ENCODE results near the gene WDTC1.
"Not testable (repeated sequence)": the region's sequence is repeated elsewhere in the genome, so short reads cannot be mapped to it uniquely, and the experiment has no call there.

WDTC1 gene

DNA sequence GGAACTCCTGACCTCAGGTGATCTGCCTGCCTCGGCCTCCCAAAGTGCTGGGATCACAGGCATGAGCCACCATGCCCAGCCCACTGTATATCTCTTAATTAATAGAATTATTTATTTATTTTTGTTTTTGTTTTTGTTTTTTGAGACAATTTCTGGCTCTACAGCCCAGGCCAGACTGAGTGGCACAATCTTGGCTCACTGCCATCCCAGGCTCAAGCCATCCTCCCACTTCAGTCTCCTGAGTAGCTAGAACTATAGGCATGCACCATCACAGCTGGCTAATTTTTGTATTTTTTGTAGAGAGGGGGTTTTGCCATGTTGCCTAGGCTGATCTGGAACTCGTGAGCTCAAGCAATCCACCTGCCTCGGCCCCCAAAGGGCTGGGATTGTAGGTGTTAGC is 15.7 kb upstream of the WDTC1 start:
- Histone ChIP-seq H3K4me1 (ENCODE audit: insufficient read depth, low read length) (no peaks in the 10 kb centered on the region), H3K9ac (ENCODE audit: low read depth, low read length) (no peak overlapping the region)
- 91% methylated on average over 3 of the region's 3 CpGs for WGBS

DNA sequence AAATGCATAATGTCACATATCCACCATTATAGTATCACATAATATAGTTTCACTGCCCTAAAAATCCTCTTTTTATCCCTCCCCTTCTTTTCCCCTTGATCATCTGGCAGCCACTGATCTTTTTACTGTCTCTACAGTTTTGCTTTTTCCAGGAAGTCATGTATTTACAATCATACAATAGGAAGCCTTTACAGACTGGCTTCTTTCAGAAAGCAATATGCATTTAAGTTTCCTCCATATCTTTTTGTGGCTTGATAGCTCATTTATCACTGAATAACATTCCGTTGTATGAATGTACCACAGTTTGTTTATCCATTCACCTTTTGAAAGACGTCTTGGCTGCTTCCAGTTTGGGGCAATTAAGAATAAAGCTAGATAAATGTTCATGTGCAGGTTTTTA is 14.3 kb upstream of the WDTC1 start:
- no peak overlapping the region for H3K9ac ChIP-seq (ENCODE audit: low read depth, low read length)
- H3K4me1 ChIP-seq (ENCODE audit: insufficient read depth, low read length) = no peaks in the 10 kb centered on the region
- H3K36me3 ChIP-seq (ENCODE audit: insufficient read depth, low read length) = no peaks in the 10 kb centered on the region
- no peak overlapping the region for H3K27ac ChIP-seq (ENCODE audit: low read depth, low read length)
- WGBS = 92% methylated on average over 2 of the region's 2 CpGs
- H3K27me3 ChIP-seq (ENCODE audit: insufficient read depth, low read length) = no peaks in the 10 kb centered on the region
- no peaks in the 10 kb centered on the region for H3K9me3 ChIP-seq (ENCODE audit: insufficient read depth, low read depth, low read length)
- H3K4me3 ChIP-seq (ENCODE audit: low read length) = no peak overlapping the region

More for the DNA sequence above, 15.7 kb upstream of the WDTC1 start:
- Histone ChIP-seq H3K27ac (ENCODE audit: low read depth, low read length) (no peak overlapping the region), H3K27me3 (ENCODE audit: insufficient read depth, low read length) (no peaks in the 10 kb centered on the region), H3K4me3 (ENCODE audit: low read length) (no peak overlapping the region), H3K9me3 (ENCODE audit: insufficient read depth, low read depth, low read length) (no peaks in the 10 kb centered on the region), H3K36me3 (ENCODE audit: insufficient read depth, low read length) (no peaks in the 10 kb centered on the region)

DNA sequence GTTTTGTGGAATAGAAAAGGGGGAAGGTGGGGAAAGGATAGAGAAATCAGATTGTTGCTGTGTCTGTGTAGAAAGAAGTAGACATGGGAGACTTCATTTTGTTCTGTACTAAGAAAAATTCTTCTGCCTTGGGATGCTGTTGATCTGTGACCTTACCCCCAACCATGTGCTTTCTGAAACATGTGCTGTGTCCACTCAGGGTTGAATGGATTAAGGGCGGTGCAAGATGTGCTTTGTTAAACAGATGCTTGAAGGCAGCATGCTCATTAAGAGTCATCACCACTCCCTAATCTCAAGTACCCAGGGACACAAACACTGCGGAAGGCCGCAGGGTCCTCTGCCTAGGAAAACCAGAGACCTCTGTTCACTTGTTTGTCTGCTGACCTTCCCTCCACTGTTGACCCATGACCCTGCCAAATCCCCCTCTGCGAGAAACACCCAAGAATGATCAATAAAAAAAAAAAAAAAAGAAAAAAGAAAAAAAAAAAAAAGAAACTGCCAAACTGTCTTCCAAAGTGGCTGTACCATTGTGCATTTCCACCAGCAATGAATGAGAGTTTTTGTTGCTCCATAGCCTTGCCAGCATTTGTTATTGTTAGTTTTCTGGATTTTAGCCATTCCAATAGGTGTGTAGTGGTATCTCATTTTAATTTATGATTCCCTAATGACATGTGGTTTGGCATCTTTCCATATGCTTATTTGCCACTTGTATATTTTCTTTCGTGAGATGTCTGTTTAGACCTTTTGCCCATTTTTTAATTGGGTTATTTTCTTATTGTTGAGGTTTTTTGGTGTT is 13.5 kb upstream of the WDTC1 start:
- H3K4me3 ChIP-seq (ENCODE audit: low read length); H3K36me3 ChIP-seq (ENCODE audit: insufficient read depth, low read length); H3K27me3 ChIP-seq (ENCODE audit: insufficient read depth, low read length); H3K27ac ChIP-seq (ENCODE audit: low read depth, low read length); H3K9ac ChIP-seq (ENCODE audit: low read depth, low read length); H3K4me1 ChIP-seq (ENCODE audit: insufficient read depth, low read length); H3K9me3 ChIP-seq (ENCODE audit: insufficient read depth, low read depth, low read length): not testable (repeated sequence)
- WGBS = 89% methylated on average over 1 of the region's 5 CpGs

DNA sequence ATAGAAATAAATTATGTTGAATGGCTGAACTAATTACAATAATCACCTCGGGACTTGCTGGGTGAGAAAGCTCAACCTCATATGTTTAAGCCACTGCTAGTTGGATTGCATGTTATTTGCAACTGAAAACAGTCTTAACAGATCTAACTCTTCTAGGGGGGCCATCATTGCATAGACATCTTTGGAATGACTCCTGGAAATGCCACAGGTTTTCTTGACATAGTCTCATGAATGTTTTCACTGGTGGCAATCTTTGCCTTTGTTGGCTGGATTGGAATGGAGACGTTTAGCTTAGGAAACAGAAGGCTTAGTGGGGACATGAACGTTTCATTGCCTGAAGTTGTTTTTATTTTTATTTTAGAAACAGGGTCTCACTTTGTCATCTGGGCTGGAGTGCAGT is 8.8 kb upstream of the WDTC1 start:
- H3K9me3 ChIP-seq (ENCODE audit: insufficient read depth, low read depth, low read length) = no peaks in the 10 kb centered on the region
- 75% methylated on average over 3 of the region's 3 CpGs for WGBS
- H3K27ac ChIP-seq (ENCODE audit: low read depth, low read length) = no peak overlapping the region
- no peaks in the 10 kb centered on the region for H3K4me1 ChIP-seq (ENCODE audit: insufficient read depth, low read length)
- H3K4me3 ChIP-seq (ENCODE audit: low read length) = no peak overlapping the region
- H3K27me3 ChIP-seq (ENCODE audit: insufficient read depth, low read length) = no peaks in the 10 kb centered on the region
- H3K9ac ChIP-seq (ENCODE audit: low read depth, low read length) = no peak overlapping the region
- H3K36me3 ChIP-seq (ENCODE audit: insufficient read depth, low read length) = no peaks in the 10 kb centered on the region

DNA sequence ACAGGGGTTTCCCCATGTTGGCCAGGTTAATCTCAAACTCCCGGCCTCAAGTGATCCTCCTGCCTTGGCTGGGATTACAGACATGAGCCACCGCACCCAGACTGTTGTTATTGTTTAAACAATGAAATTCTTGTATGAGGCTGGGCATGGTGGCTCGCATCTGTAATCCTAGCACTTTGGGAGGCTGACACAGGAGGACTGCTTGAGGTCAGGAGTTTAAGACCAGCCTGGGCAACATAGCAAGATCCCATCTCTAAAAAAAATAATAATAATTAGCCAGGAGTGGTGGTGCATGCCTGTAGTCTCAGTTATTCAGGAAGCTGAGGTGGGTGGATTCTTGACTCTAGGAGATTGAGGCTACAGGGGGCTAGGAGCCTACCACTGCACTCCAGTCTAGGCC is 6.7 kb upstream of the WDTC1 start:
- Histone ChIP-seq H3K9me3 (ENCODE audit: insufficient read depth, low read depth, low read length) (no peaks in the 10 kb centered on the region), H3K9ac (ENCODE audit: low read depth, low read length) (no peak overlapping the region), H3K4me1 (ENCODE audit: insufficient read depth, low read length) (no peaks in the 10 kb centered on the region), H3K4me3 (ENCODE audit: low read length) (no peak overlapping the region), H3K27me3 (ENCODE audit: insufficient read depth, low read length) (no peaks in the 10 kb centered on the region), H3K36me3 (ENCODE audit: insufficient read depth, low read length) (no peaks in the 10 kb centered on the region), H3K27ac (ENCODE audit: low read depth, low read length) (no peak overlapping the region)
- WGBS = 92% methylated on average over 3 of the region's 3 CpGs

DNA sequence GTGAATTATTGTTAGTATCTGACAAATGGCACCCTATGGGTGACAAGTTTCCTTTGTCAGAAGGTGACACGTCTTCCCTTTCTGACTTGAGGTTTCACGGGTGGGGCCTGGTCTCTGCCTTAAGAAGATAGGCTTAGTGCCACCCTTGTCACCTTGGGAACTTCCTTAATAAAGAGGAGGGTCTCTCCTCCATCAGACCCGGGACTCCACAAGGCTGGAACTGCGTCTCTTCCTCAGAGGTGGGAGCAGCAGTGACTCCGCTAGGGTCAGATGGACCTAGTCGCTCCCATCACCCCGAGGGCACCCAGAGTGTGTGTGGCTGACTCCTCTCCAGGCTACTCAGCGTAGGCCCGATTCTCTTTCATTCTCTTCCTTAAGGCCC is 774 bp upstream of the WDTC1 start:
- H3K9me3 ChIP-seq (ENCODE audit: insufficient read depth, low read depth, low read length) = no peaks in the 10 kb centered on the region
- no peaks in the 10 kb centered on the region for H3K36me3 ChIP-seq (ENCODE audit: insufficient read depth, low read length)
- no peak overlapping the region for H3K27ac ChIP-seq (ENCODE audit: low read depth, low read length)
- H3K27me3 ChIP-seq (ENCODE audit: insufficient read depth, low read length) = no peaks in the 10 kb centered on the region
- peak overlapping the region; percentile 80 for H3K4me3 ChIP-seq (ENCODE audit: low read length)
- H3K4me1 ChIP-seq (ENCODE audit: insufficient read depth, low read length) = peaks cover 13% of the 10 kb centered on the region
- H3K9ac ChIP-seq (ENCODE audit: low read depth, low read length) = no peak overlapping the region
- 71% methylated on average over 9 of the region's 9 CpGs for WGBS

DNA sequence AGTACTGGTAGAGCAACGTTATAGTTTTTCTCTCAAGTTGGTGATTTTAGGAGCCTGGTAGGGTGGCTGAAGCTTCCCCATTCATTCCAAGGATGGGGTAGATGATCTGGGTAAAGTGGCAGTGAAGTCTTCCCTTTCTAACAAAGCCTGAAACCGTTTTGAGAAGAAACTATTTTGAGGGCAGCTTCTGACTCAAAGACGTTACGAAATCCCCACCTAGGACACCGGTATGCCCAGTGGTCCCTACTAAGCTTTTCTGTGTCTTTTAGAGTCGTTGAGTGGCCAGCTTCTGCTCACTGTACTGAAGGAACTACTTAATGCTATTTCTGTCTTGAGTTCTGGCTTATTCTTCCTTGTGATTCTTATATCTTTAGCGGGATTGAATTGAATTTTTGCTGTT is 1.4 kb downstream of the WDTC1 start:
- H3K4me1 ChIP-seq (ENCODE audit: insufficient read depth, low read length) = peaks cover 13% of the 10 kb centered on the region
- H3K27me3 ChIP-seq (ENCODE audit: insufficient read depth, low read length) = no peaks in the 10 kb centered on the region
- H3K27ac ChIP-seq (ENCODE audit: low read depth, low read length) = no peak overlapping the region
- no peak overlapping the region for H3K9ac ChIP-seq (ENCODE audit: low read depth, low read length)
- no peaks in the 10 kb centered on the region for H3K36me3 ChIP-seq (ENCODE audit: insufficient read depth, low read length)
- 38% methylated on average over 7 of the region's 7 CpGs for WGBS
- H3K4me3 ChIP-seq (ENCODE audit: low read length) = peak overlapping the region; percentile 80
- H3K9me3 ChIP-seq (ENCODE audit: insufficient read depth, low read depth, low read length) = no peaks in the 10 kb centered on the region

DNA sequence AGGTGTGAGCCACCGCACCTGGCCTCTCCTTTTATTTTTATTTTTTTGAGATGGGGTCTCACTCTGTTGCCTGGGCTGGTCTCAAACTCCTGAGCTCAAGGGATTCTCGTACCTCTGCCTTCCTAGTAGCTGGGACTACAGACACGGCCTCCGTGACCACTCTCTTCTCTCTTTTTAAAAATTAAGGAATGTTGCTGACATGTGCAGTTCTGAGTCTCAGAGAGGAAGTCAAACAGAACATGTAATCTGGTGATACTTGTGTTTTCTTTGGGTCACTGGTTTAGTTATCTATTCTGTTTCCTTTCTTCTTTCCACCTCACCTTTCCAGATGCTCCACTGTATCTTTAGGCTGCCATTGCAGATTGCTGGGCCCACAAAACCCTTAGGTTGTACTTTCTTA is 2.7 kb downstream of the WDTC1 start:
- no peak overlapping the region for H3K4me3 ChIP-seq (ENCODE audit: low read length)
- peaks cover 13% of the 10 kb centered on the region for H3K4me1 ChIP-seq (ENCODE audit: insufficient read depth, low read length)
- 99% methylated on average over 4 of the region's 4 CpGs for WGBS
- no peaks in the 10 kb centered on the region for H3K27me3 ChIP-seq (ENCODE audit: insufficient read depth, low read length)
- H3K9me3 ChIP-seq (ENCODE audit: insufficient read depth, low read depth, low read length) = no peaks in the 10 kb centered on the region
- H3K36me3 ChIP-seq (ENCODE audit: insufficient read depth, low read length) = no peaks in the 10 kb centered on the region
- no peak overlapping the region for H3K9ac ChIP-seq (ENCODE audit: low read depth, low read length)
- H3K27ac ChIP-seq (ENCODE audit: low read depth, low read length) = no peak overlapping the region

DNA sequence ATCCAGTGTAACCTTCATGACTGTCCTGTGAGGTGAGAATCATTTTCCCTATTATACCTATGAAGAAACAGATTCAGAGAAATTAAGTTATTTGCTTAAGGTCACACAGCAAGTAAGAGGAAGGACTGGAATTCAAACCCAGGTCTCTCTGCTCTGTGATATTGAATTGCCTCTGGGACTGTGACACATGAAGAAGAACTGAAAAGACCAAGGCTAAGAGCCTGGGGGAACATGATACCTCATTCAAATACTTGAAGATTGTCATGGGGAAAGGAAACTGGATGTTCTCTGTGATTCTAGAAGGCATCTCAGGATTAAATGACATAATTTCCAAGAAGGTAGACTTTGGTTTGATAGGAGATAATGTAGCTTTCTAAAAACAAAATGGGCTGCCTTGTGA is 3.6 kb downstream of the WDTC1 start:
- no peaks in the 10 kb centered on the region for H3K27me3 ChIP-seq (ENCODE audit: insufficient read depth, low read length)
- no peak overlapping the region for H3K4me3 ChIP-seq (ENCODE audit: low read length)
- H3K36me3 ChIP-seq (ENCODE audit: insufficient read depth, low read length) = no peaks in the 10 kb centered on the region
- no peak overlapping the region for H3K27ac ChIP-seq (ENCODE audit: low read depth, low read length)
- H3K4me1 ChIP-seq (ENCODE audit: insufficient read depth, low read length) = peaks cover 13% of the 10 kb centered on the region
- no peaks in the 10 kb centered on the region for H3K9me3 ChIP-seq (ENCODE audit: insufficient read depth, low read depth, low read length)
- no peak overlapping the region for H3K9ac ChIP-seq (ENCODE audit: low read depth, low read length)

DNA sequence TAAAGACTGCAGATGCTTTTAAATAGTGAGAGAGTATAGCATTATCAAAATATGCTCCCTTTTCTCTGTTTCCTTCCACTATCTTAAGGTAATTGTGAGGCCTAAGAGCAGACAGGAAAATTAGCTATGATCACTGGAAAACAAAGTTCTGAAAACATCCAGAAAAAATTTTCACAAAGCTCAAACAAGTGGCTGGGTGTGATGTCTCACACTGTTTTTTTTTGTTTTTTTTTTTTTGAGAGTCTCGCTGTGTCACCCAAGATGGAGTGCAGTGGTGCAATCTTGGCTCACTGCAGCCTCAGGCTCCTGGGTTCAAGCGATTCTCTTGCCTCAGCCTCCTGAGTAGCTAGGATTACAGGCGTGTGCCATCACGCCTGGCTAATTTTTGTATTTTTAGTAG is 7.2 kb downstream of the WDTC1 start:
- Histone ChIP-seq H3K4me1 (ENCODE audit: insufficient read depth, low read length) (no peaks in the 10 kb centered on the region), H3K27me3 (ENCODE audit: insufficient read depth, low read length) (no peaks in the 10 kb centered on the region), H3K9ac (ENCODE audit: low read depth, low read length) (no peak overlapping the region), H3K4me3 (ENCODE audit: low read length) (no peak overlapping the region), H3K36me3 (ENCODE audit: insufficient read depth, low read length) (no peaks in the 10 kb centered on the region), H3K27ac (ENCODE audit: low read depth, low read length) (no peak overlapping the region), H3K9me3 (ENCODE audit: insufficient read depth, low read depth, low read length) (no peaks in the 10 kb centered on the region)
- WGBS = 98% methylated on average over 4 of the region's 4 CpGs

DNA sequence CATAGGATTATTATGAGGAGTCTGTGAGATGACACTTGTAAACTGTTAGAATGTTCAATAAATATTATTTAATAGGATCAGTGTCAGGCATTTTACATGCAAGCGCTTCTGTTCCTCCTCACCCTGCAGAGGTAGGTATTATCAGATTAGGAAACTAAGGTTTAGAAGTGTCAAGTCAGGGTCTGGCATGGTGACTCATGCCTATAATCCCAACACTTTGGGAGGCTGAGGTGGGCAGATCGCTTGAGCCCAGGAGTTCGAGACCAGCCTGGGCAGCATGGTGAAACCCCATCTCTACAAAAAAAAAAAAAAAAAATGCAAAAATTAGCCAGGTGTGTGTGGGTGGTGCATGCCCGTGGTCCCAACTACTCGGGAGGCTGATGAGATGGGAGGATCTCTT is 9.2 kb downstream of the WDTC1 start:
- not testable (repeated sequence) for H3K9me3 ChIP-seq (ENCODE audit: insufficient read depth, low read depth, low read length); H3K27ac ChIP-seq (ENCODE audit: low read depth, low read length); H3K27me3 ChIP-seq (ENCODE audit: insufficient read depth, low read length); H3K9ac ChIP-seq (ENCODE audit: low read depth, low read length); H3K4me1 ChIP-seq (ENCODE audit: insufficient read depth, low read length); H3K36me3 ChIP-seq (ENCODE audit: insufficient read depth, low read length); H3K4me3 ChIP-seq (ENCODE audit: low read length)
- WGBS = 89% methylated on average over 3 of the region's 5 CpGs

DNA sequence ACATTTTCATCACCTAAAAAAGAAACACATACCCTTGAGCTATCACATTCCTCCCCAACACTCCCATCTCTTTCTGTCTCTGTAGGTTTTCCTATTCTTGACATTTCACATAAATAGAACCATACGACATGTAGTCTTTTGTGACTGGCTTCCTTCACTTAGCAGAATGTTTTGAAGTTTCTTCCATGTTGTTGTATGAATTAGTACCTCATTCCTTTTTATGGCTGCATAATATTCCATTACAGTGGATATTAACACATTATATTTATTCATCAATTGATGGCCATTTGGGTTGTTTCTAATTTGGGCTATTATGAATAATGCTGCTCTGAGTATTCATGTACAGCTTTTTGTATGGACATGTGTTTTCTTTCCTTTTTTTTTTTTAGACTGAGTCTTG is 11.8 kb downstream of the WDTC1 start:
- Histone ChIP-seq H3K27me3 (ENCODE audit: insufficient read depth, low read length) (no peaks in the 10 kb centered on the region), H3K27ac (ENCODE audit: low read depth, low read length) (no peak overlapping the region), H3K9ac (ENCODE audit: low read depth, low read length) (no peak overlapping the region), H3K4me3 (ENCODE audit: low read length) (no peak overlapping the region), H3K9me3 (ENCODE audit: insufficient read depth, low read depth, low read length) (no peaks in the 10 kb centered on the region), H3K36me3 (ENCODE audit: insufficient read depth, low read length) (no peaks in the 10 kb centered on the region), H3K4me1 (ENCODE audit: insufficient read depth, low read length) (no peaks in the 10 kb centered on the region)
- no CpG with 5 or more reads among the region's 1 CpG for WGBS

Measured in HUES64 (cell line).